K562 (cell line): ENCODE results near the gene ADGRG4. TPM values are rescaled to one million over a fixed set of nuclear protein-coding genes. Genes with fewer than 3 reads are reported as not detected.

Experiments
- ATAC-seq: fragments of 200-7000 bp; cut with Tn5 transposase; 3 replicates; pipeline ENCODE4 v1.9.1; 2020; ENCODE audit warnings: moderate library complexity
- BruUV-seq: library from RNA; stranded (reverse); fragments of 400-500 nt; replicated peaks from 2 replicates; lab custom pipeline; 2021; lab: Mats Ljungman, UMichigan
- CTCF ChIA-PET: fragments of 300-600 bp; formaldehyde crosslinking; extraction: SDS; loops from one replicate; lab custom pipeline; 2021; ENCODE audit warnings: low intra/inter-chr PET ratio; lab: Yijun Ruan, JAX
- POLR2A ChIA-PET: fragments of 300-600, 350-650 bp; sonication (Branson Sonifier 250); formaldehyde crosslinking; extraction: SDS; loops from one replicate; lab custom pipeline; 2021; ENCODE audit warnings: antibody characterized with exemption, inconsistent platforms; lab: Yijun Ruan, JAX
- DNase-seq, 4 experiments: peaks; one replicate each; pipeline versions ENCODE4 v3.0.0 to v3.0.0-alpha.2; 2011 to 2018; ENCODE audit warnings: low spot score in 3 of 4, mixed read lengths in 3 of 4; ENCODE audit errors: extremely low read depth in 1 of 4
- FAIRE-seq: peaks from 2 replicates; lab custom pipeline; 2011; peaks lifted over from hg19 to GRCh38; lab: Jason Lieb, UNC
- H2AFZ ChIP-seq: 2 replicates; pipeline ENCODE4 v1.6.0; 2011; ENCODE audit warnings: low read depth, low read length, control low read depth, inconsistent platforms
- H3K27ac ChIP-seq: fragments of 200-600 bp; 3 replicates; pipeline ENCODE4 v1.8.0; 2011; ENCODE audit warnings: low read depth, mild to moderate bottlenecking, control low read depth, inconsistent platforms, low read length, moderate library complexity, mixed read lengths; ENCODE audit errors: extremely low read depth
- H3K27me3 ChIP-seq, 2 experiments: fragments of 300-600 bp in 1 of 2; 2 replicates in 1 of 2; 3 replicates in 1 of 2; pipeline versions ENCODE4 v1.6.0 to v1.8.0; 2011; ENCODE audit warnings: inconsistent platforms in 2 of 2, low read length in 2 of 2, mild to moderate bottlenecking in 1 of 2, mixed read lengths in 1 of 2, moderate library complexity in 1 of 2; ENCODE audit not compliant: control insufficient read depth in 2 of 2, insufficient read depth in 2 of 2
- H3K36me3 ChIP-seq: fragments of 300-600 bp; 3 replicates; pipeline ENCODE4 v1.8.0; 2011; ENCODE audit warnings: mild to moderate bottlenecking, low read length, inconsistent platforms; ENCODE audit not compliant: control insufficient read depth, insufficient read depth
- H3K4me1 ChIP-seq, 2 experiments: fragments of 200-600 bp in 1 of 2; replicated peaks in 1 of 2; 2 replicates in 1 of 2; 3 replicates in 1 of 2; pipeline versions ENCODE4 v1.5.1 to v1.8.0; 2011; ENCODE audit warnings: inconsistent platforms in 2 of 2, low read length in 2 of 2, mild to moderate bottlenecking in 1 of 2, mixed read lengths in 1 of 2, moderate library complexity in 1 of 2; ENCODE audit not compliant: control insufficient read depth in 2 of 2, insufficient read depth in 2 of 2
- H3K4me2 ChIP-seq: 2 replicates; pipeline ENCODE4 v1.6.1; 2011; ENCODE audit warnings: low read length, control low read depth, inconsistent platforms, mixed read lengths; ENCODE audit not compliant: insufficient read depth
- H3K4me3 ChIP-seq: fragments of 200-600 bp; sonication (generic), shearing (Covaris generic); 2 replicates; pipeline ENCODE4 v1.5.1; 2016; ENCODE audit warnings: control low read depth, inconsistent platforms
- H3K79me2 ChIP-seq: fragments of 200-600 bp; 3 replicates; pipeline ENCODE4 v1.8.0; 2011; ENCODE audit warnings: low read length, inconsistent platforms; ENCODE audit not compliant: control insufficient read depth, insufficient read depth
- H3K9ac ChIP-seq, 2 experiments: 2 replicates each; pipeline versions ENCODE4 v1.6.0 to v1.6.1; 2011; ENCODE audit warnings: low read depth in 2 of 2, low read length in 2 of 2, control low read depth in 1 of 2, inconsistent platforms in 1 of 2, mild to moderate bottlenecking in 1 of 2, mixed read lengths in 1 of 2; ENCODE audit not compliant: insufficient read depth in 1 of 2
- H3K9me1 ChIP-seq: one replicate; pipeline ENCODE4 v1.6.0; 2011; ENCODE audit warnings: inconsistent platforms, mild to moderate bottlenecking, low read length, moderate library complexity; ENCODE audit not compliant: control insufficient read depth, insufficient read depth
- H3K9me3 ChIP-seq: replicated peaks from 2 replicates; pipeline ENCODE4 v1.5.1; 2011; ENCODE audit warnings: low read depth, low read length, inconsistent platforms; ENCODE audit not compliant: control insufficient read depth, insufficient read depth
- H4K20me1 ChIP-seq: replicated peaks from 2 replicates; pipeline ENCODE4 v1.6.1; 2011; ENCODE audit warnings: low read length, inconsistent platforms, mixed read lengths; ENCODE audit not compliant: control insufficient read depth, insufficient read depth
- CHCHD3 ChIP-seq: fragments of 250-450 bp; sonication (Bioruptor Pico); IDR thresholded peaks from 2 replicates; pipeline ENCODE4 v2.1.2; 2022; ENCODE audit warnings: mild to moderate bottlenecking
- ELK3 ChIP-seq: fragments of 450-650 bp; formaldehyde crosslinking; IDR thresholded peaks from 2 replicates; pipeline ENCODE4 v1.4.0; 2020; ENCODE audit warnings: mild to moderate bottlenecking
- IFI16 ChIP-seq: fragments of 250-450 bp; sonication (Bioruptor Pico); IDR thresholded peaks from 2 replicates; pipeline ENCODE4 v2.1.2; 2022; ENCODE audit warnings: mild to moderate bottlenecking, inconsistent platforms
- LARP7 ChIP-seq: fragments of 450-650 bp; IDR thresholded peaks from 2 replicates; pipeline ENCODE4 v1.6.1; 2016
- MYC ChIP-seq, 2 experiments: fragments of 250-450 bp in 1 of 2; sonication (Bioruptor Pico) in 1 of 2; IDR thresholded peaks; 2 replicates each; pipeline versions ENCODE4 v1.5.1 to v1.6.1; 2012 to 2021; ENCODE audit warnings: low read depth in 2 of 2, borderline replicate concordance in 1 of 2, improper control_type of control experiment in 1 of 2, low read length in 1 of 2, mild to moderate bottlenecking in 1 of 2, moderate library complexity in 1 of 2
- NFATC3 ChIP-seq: fragments of 450-650 bp; IDR thresholded peaks from 2 replicates; pipeline ENCODE4 v1.6.1; 2017; ENCODE audit warnings: mild to moderate bottlenecking
- SMC3 ChIP-seq: conservative IDR thresholded peaks from 2 replicates; pipeline ENCODE4 v1.6.1; 2011; ENCODE audit warnings: low read depth, low read length, improper control_type of control experiment; ENCODE audit not compliant: insufficient read depth
- U2AF1 ChIP-seq: fragments of 200-400 bp; formaldehyde crosslinking; optimal IDR thresholded peaks from 2 replicates; pipeline ENCODE3; 2017; ENCODE audit warnings: mild to moderate bottlenecking, low read depth, low read length, moderate library complexity
- XRCC5 ChIP-seq: fragments of 200-400 bp; formaldehyde crosslinking; IDR thresholded peaks from 2 replicates; pipeline ENCODE4 v1.6.1; 2017; ENCODE audit warnings: low read depth, mild to moderate bottlenecking, low read length
- ZNF224 ChIP-seq: sonication (generic); formaldehyde crosslinking; IDR thresholded peaks from 2 replicates; pipeline ENCODE4 v1.8.0; 2022; ENCODE audit warnings: mild to moderate bottlenecking, missing genetic modification reagents
- ZNF316 ChIP-seq: fragments of 450-650 bp; IDR thresholded peaks from 2 replicates; pipeline ENCODE4 v1.6.1; 2016
- ZNF780A ChIP-seq: fragments of 250-450 bp; sonication (Bioruptor Pico); IDR thresholded peaks from 2 replicates; pipeline ENCODE4 v1.5.0; 2021; ENCODE audit warnings: mild to moderate bottlenecking
- WGBS: fragments of 100-300 bp; shearing (Covaris generic); methylation state at CpG from one replicate; pipeline ENCODE4 v1.1.6; 2016; ENCODE audit warnings: low coverage, mixed read lengths; ENCODE audit not compliant: insufficient coverage; ENCODE audit errors: missing lambda C conversion rate; 5-methylcytosine and 5-hydroxymethylcytosine counted together
- in situ Hi-C: fragments of 300-500 bp; cut with MboI; formaldehyde crosslinking; loops from 4 replicates; pipeline ENCODE4 v1.15.0; 2018; ENCODE audit warnings: inconsistent platforms, mixed read lengths
- intact Hi-C: fragments of 100-400 bp; cut with micrococcal nuclease; formaldehyde crosslinking; loops from 2 replicates; pipeline ENCODE4 v1.14.2; 2022
- polyA plus RNA-seq, 8 experiments: library from polyadenylated mRNA; depleted of rRNA in 4 of 8; stranded (reverse) in 5 of 8; unstranded in 3 of 8; fragments of >200 nt; fragmentation: Nextera tagmentation in 2 of 8; fragmentation: Illumina TruSeq in 1 of 8; extraction: Ambion mirVana in 2 of 8; extraction: Trizol in 1 of 8; gene quantifications; 2 replicates each; pipeline versions ENCODE4 v1.2.1 to v1.2.3, GENCODE V29; 2011 to 2014; ENCODE audit warnings: inconsistent platforms in 1 of 8, missing spikeins in 1 of 8
- total RNA-seq, 7 experiments: library from RNA; depleted of rRNA in 6 of 7; stranded (reverse); fragments of >200 nt in 6 of 7; fragmentation: Illumina TruSeq in 2 of 7; extraction: Trizol in 2 of 7; gene quantifications; 2 replicates each; pipeline versions ENCODE4 v1.2.1 to v1.2.3, GENCODE V29; 2011 to 2021; ENCODE audit warnings: low replicate concordance in 1 of 7
- TF ChIP-seq, protein P1 (sequence below): fragments of 450-650 bp; conservative IDR thresholded peaks from 2 replicates; pipeline ENCODE4 v1.6.1; 2016; ENCODE audit warnings: missing genetic modification characterization, low read depth, mild to moderate bottlenecking, control low read depth, missing compliant biosample characterization

Gene ADGRG4
- total and polyA plus RNA-seq, 9 of the 15 experiments (the other 6 are each of a cell fraction or from before 2014, with no cell fraction given), result not detected

- Histone ChIP-seq H3K9me1 (no peaks in the 10 kb centered on the region), H3K79me2 (no peaks in the 10 kb centered on the region), H3K27ac (no peak overlapping the region), H3K9me3 (no peaks in the 10 kb centered on the region), H4K20me1 (no peaks in the 10 kb centered on the region), H3K9ac (no peak overlapping the region), H3K4me2 (no peak overlapping the region), H3K27me3 (no peaks in the 10 kb centered on the region; a peak in 1 of 5 replicates), H3K4me1 (peaks cover 0 to 2% of the 10 kb centered on the region in 2 experiments; a peak in 1 of 5 replicates), H3K36me3 (no peaks in the 10 kb centered on the region), H2AFZ (no peak overlapping the region), H3K4me3 (no peak overlapping the region)
- ATAC-seq, result no peak
- CTCF ChIA-PET, result no interaction called here
- WGBS, result 0% methylated on average over 3 of the region's 3 CpGs
- TF ChIP-seq ZNF224 (CRISPR knock-in tag) (no peak), LARP7 (no peak)
- TF ChIP-seq, protein P1, sequence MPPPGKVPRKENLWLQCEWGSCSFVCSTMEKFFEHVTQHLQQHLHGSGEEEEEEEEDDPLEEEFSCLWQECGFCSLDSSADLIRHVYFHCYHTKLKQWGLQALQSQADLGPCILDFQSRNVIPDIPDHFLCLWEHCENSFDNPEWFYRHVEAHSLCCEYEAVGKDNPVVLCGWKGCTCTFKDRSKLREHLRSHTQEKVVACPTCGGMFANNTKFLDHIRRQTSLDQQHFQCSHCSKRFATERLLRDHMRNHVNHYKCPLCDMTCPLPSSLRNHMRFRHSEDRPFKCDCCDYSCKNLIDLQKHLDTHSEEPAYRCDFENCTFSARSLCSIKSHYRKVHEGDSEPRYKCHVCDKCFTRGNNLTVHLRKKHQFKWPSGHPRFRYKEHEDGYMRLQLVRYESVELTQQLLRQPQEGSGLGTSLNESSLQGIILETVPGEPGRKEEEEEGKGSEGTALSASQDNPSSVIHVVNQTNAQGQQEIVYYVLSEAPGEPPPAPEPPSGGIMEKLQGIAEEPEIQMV (tag), result no peak
- no TSS peak for BruUV-seq
- POLR2A ChIA-PET, result no interaction called here
- FAIRE-seq, result no peak
- intact Hi-C loops, result no loop called here
- in situ Hi-C loops, result no loop called here
- no peak for DNase-seq
Observed at GRCh38 chrX:136321532-136321931, 20.8 kb downstream of the ADGRG4 start.

- H3K9ac ChIP-seq, result no peak overlapping the region
- no peak overlapping the region for H3K27ac ChIP-seq
- FAIRE-seq (no peak), ATAC-seq (no peak), DNase-seq (no peak)
- H3K4me3 ChIP-seq, result no peak overlapping the region
- no peaks in the 10 kb centered on the region for H3K9me3 ChIP-seq
- in situ Hi-C loops (no loop called here), intact Hi-C loops (no loop called here)
- no peaks in the 10 kb centered on the region for H4K20me1 ChIP-seq
- H3K79me2 ChIP-seq, result no peaks in the 10 kb centered on the region
- ChIA-PET POLR2A (no interaction called here), CTCF (no interaction called here)
- H3K9me1 ChIP-seq, result no peaks in the 10 kb centered on the region
- no peak overlapping the region for H2AFZ ChIP-seq
- H3K4me2 ChIP-seq, result no peak overlapping the region
- BruUV-seq, result no TSS peak
- H3K36me3 ChIP-seq, result no peaks in the 10 kb centered on the region
- H3K27me3 ChIP-seq, result no peaks in the 10 kb centered on the region; a peak in 1 of 5 replicates
- WGBS, result 0% methylated on average over 2 of the region's 2 CpGs
- TF ChIP-seq U2AF1 (no peak), CHCHD3 (no peak), IFI16 (CRISPR knock-in tag) (no peak), MYC (IDR thresholded peaks at IDR 0.05; ENCODE audit: low read depth, low read length) (no peak), MYC (CRISPR knock-in tag; IDR thresholded peaks at IDR 0.05; ENCODE audit: borderline replicate concordance, low read depth) (no peak), ZNF316 (no peak), ELK3 (CRISPR knock-in tag) (no peak), NFATC3 (no peak), SMC3 (no peak), XRCC5 (no peak), ZNF780A (CRISPR knock-in tag) (no peak)
- H3K4me1 ChIP-seq, result peaks cover 0 to 2% of the 10 kb centered on the region in 2 experiments; a peak in 1 of 5 replicates
Observed at GRCh38 chrX:136322064-136322463, 21.3 kb downstream of the ADGRG4 start.
